ENCODE results near the gene PGM2L1.

PGM2L1 gene

GRCh38 chr11:74288161-74288560 lies 110.1 kb downstream of the PGM2L1 start:
- no peak for TF ChIP-seq CTCF (conservative IDR thresholded peaks at IDR 0.05)

DNA sequence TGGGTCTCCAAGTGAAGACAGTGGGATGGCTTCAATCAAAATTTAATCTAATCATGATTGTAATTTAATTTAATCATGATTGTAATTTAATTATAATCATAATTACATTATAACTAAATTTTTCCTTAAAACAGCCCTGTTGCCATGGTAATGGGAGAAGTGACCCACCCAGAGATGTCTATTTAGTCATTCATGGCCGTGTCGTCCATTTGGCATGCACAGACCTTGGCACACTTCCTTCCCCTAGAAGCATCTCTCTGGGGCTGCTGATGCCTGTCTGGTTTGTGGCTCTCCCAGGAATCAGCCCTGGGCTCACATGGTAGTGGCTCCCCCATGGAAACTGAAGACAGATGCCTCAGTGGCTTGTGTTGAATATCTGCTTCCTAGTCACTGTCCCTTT lies 113.8 kb downstream of the PGM2L1 start:
- peak overlapping the region; percentile 27; the same call in 1 of the 2 replicates for H3K27ac ChIP-seq

More at GRCh38 chr11:74288161-74288560, 110.1 kb downstream of the PGM2L1 start:
- H3K27ac ChIP-seq, result peak overlapping the region; percentile 41

GRCh38 chr11:74283580-74284180 lies 114.6 kb downstream of the PGM2L1 start:
- peak overlapping the region; percentile 27; the same call in 1 of the 2 replicates for H3K27ac ChIP-seq
- TF ChIP-seq CTCF (conservative IDR thresholded peaks at IDR 0.05), result no peak
- no peak for TF ChIP-seq ZFX (IDR thresholded peaks at IDR 0.05)

More for the DNA sequence above, 113.8 kb downstream of the PGM2L1 start:
- TF ChIP-seq CTCF (conservative IDR thresholded peaks at IDR 0.05) (no peak), ZFX (IDR thresholded peaks at IDR 0.05) (no peak)

DNA sequence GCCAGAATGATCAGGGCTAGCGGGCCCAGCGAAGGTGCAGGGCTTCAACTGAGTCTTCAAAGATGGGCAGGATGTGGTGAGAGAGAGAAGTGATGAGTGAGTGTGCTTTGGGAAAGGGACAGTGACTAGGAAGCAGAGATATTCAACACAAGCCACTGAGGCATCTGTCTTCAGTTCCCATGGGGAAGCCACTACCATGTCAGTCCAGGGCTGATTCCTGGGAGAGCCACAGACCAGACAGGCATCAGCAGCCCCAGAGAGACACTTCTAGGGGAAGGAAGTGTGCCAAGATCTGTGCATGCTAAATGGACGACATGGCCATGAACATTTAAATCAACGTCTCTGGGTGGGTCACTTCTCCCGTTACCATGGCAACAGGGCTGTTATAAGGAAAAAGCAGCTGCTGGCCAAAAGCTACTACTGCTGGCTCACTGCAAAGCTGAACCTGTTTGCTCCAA lies 115.3 kb downstream of the PGM2L1 start:
- no peak for TF ChIP-seq CTCF (conservative IDR thresholded peaks at IDR 0.05)
- no peak for TF ChIP-seq ZFX (IDR thresholded peaks at IDR 0.05)
- no peak overlapping the region; the same call in 1 of the 2 replicates for H3K27ac ChIP-seq

- H3K27ac ChIP-seq, result no peak overlapping the region
- TF ChIP-seq ZFX (IDR thresholded peaks at IDR 0.05) (no peak), CTCF (conservative IDR thresholded peaks at IDR 0.05) (no peak)
Measured at GRCh38 chr11:74282421-74282820, 115.8 kb downstream of the PGM2L1 start.

DNA sequence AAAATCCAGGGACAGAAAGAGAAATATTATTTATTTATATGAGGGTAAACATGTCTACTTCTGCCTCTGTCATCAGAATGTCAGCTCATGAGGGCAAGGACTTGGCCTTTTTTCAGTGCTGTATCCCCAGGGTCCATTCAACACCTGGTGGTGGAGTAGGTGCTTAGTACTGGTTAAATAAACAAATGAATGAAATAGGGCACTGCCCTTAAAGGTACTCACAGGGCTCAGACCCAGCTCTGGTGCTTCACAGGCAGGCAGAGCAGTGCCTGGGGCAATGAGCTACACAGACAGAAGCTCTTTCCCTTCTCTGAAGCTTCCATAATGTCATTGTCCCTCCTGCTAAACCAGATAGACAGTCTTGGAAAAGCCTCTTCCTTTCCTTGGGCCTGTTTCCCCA lies 117.7 kb downstream of the PGM2L1 start:
- no peak overlapping the region for H3K27ac ChIP-seq
- TF ChIP-seq ZFX (IDR thresholded peaks at IDR 0.05), result no peak
- TF ChIP-seq CTCF (conservative IDR thresholded peaks at IDR 0.05), result no peak
